Stimulated activated CD8-positive, alpha-beta memory T cell treated with anti-CD3 and anti-CD28 coated beads, Interleukin-4, amount 100 ng/mL, for 24 hours (primary cell): Measurements from ENCODE around the gene ELL2.
"Not testable (repeated sequence)": the region's sequence is repeated elsewhere in the genome, so short reads cannot be mapped to it uniquely, and the experiment has no call there.

Source experiments
- DNase-seq: peaks from one replicate; pipeline ENCODE4 v3.0.0-alpha.2; 2020; ENCODE audit warnings: low read depth

ELL2 gene

GRCh38 chr5:95838001-95838520 is 123.6 kb downstream of the ELL2 start:
- DNase-seq: no peak

DNA sequence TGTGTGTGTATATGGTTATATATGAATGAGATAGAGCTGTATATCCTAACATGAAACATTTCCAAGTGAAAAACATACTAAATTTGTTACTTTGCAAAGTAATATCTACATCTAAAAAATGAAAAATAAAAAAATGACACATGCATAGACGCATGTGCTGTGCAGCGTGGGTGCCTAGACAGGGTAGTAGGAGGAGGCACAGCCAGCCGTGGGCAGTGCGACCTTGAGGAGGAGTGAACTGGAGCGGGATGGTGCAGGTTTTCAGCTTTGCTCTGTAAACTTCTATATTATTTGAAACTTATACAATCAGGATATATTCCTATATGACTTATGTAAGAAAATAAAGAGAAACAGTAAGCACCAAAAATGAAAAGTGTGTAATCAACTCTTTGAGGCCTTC is 124.2 kb downstream of the ELL2 start:
- DNase-seq: no peak

- not testable (repeated sequence) for DNase-seq
Measured at GRCh38 chr5:95836971-95837370, 124.7 kb downstream of the ELL2 start.

DNA sequence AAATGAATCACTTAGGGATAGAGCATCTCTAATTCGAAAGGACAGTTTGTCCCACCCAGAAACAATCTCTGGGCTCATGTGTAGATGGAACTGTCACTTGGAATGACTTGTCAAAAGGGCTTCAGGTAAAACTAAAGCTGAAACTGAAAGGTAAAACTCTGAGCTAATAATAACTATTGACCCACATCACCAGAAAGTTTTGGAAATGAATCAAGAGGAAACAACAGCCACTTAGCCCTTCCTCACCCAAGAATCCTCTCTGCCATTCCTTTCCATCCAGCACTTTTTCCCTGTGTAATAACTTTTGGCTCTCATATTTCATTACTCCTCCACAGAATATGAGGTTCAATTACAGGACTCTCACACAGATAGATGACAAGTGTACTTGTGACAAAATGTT is 125.1 kb downstream of the ELL2 start:
- no peak for DNase-seq

DNA sequence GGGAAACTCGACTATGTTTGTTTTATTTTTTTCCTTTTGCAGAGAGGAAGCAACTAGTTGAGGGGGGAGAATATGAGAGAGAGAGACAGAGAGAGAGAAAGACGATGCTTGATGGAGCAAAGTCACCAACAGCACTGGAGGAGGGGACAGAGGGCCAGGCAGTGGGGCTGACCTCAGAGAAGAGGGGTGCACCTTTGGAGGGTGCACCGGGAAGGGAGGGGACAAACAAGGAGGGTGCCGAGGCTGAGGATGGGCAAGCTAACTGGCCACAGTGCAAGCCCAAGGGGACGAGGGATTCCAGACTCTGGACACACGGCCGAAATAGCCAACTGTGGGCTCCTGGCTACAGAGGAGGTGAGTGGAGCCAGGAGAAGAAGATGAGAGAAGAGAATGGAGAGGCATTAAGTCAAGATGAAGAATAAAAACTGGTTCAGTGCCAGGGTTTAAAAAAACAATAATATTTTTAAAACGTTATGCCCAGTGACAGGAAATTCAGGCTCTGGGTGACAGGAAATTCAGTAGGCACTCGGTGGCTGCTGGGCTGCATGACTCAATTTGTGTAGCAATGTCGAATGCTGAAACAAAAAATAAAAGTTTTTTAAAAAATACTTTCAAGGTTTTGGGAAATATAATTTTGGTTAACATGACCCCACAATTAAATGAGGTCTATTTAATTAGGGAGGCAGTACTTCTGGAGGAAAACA is 125.8 kb downstream of the ELL2 start:
- DNase-seq: no peak
